Natural killer cell treated with Interleukin-12 subunit alpha and Interleukin-12 subunit beta and Interleukin-15 and Interleukin-18, amount 100 ng/mL, for 72 hours (primary cell): ENCODE measurements around the gene SFT2D3. TPM values are rescaled to one million over a fixed set of nuclear protein-coding genes. Genes with fewer than 3 reads are reported as not detected.
"Not testable (repeated sequence)": the region's sequence is repeated elsewhere in the genome, so short reads cannot be mapped to it uniquely, and the experiment has no call there.

ENCODE experiments used
- ATAC-seq, 2 donors: fragments of 150-1000 bp; cut with Tn5 transposase in 1 of 2; sonication (Bioruptor Pico), chemical (Tn5 transposase) in 1 of 2; 2 replicates each; pipeline ENCODE4 v1.10.0; 2021
- DNase-seq: peaks from one replicate; pipeline ENCODE4 v3.0.0; 2022; ENCODE audit warnings: low spot score
- H3K27ac Mint-ChIP-seq, 2 donors: 1 replicate in 1 of 2; 2 replicates in 1 of 2; pipeline ENCODE4 v1.8.0; 2022; ENCODE audit warnings: mixed read lengths in 2 of 2, mild to moderate bottlenecking in 1 of 2, moderate library complexity in 1 of 2
- H3K27me3 Mint-ChIP-seq, 2 donors: 1 replicate in 1 of 2; 2 replicates in 1 of 2; pipeline ENCODE4 v1.8.0; 2022; ENCODE audit warnings: mixed read lengths in 2 of 2
- H3K36me3 Mint-ChIP-seq: one replicate; pipeline ENCODE4 v1.8.0; 2022; ENCODE audit warnings: mixed read lengths
- H3K4me1 Mint-ChIP-seq, 2 donors: 1 replicate in 1 of 2; 2 replicates in 1 of 2; pipeline ENCODE4 v1.8.0; 2022; ENCODE audit warnings: low read depth in 2 of 2, mixed read lengths in 2 of 2, mild to moderate bottlenecking in 1 of 2
- H3K4me3 Mint-ChIP-seq: one replicate; pipeline ENCODE4 v1.8.0; 2022; ENCODE audit warnings: mixed read lengths
- H3K9me3 Mint-ChIP-seq: 2 replicates; pipeline ENCODE4 v1.8.0; 2022; ENCODE audit warnings: mixed read lengths
- total RNA-seq, 2 donors: library from RNA; stranded (reverse); gene quantifications; one replicate each; pipeline ENCODE4 v1.2.3, GENCODE V29; 2022

The SFT2D3 gene
- total RNA-seq, 2 donors from 2014 or later = 5.2 to 5.9 TPM

- Mint-ChIP-seq H3K36me3 (peaks cover 10% of the 10 kb centered on the region), H3K27me3 (no peaks in the 10 kb centered on the region), H3K4me1 (peaks cover 20 to 41% of the 10 kb centered on the region in 2 donors), H3K27ac (peak overlapping the region; percentile 41 to 44), H3K9me3 (no peaks in the 10 kb centered on the region), H3K4me3 (no peak overlapping the region)
- ATAC-seq (peak in 1 of 2 donors; percentile 48), DNase-seq (no peak)
Observed at GRCh38 chr2:127743477-127744026, 42.3 kb downstream of the SFT2D3 start.

- no peaks in the 10 kb centered on the region for H3K27me3 Mint-ChIP-seq
- DNase-seq = no peak
- H3K27ac Mint-ChIP-seq = no peak overlapping the region
- H3K4me3 Mint-ChIP-seq = no peak overlapping the region
- H3K9me3 Mint-ChIP-seq = no peaks in the 10 kb centered on the region
- peaks cover 4% of the 10 kb centered on the region for H3K36me3 Mint-ChIP-seq
- peaks cover 2 to 15% of the 10 kb centered on the region in 2 donors for H3K4me1 Mint-ChIP-seq
- ATAC-seq = no peak
Observed at GRCh38 chr2:127747621-127748020, 46.3 kb downstream of the SFT2D3 start.

- H3K4me3 Mint-ChIP-seq, ATAC-seq, H3K36me3 Mint-ChIP-seq, H3K27ac Mint-ChIP-seq, H3K9me3 Mint-ChIP-seq, H3K27me3 Mint-ChIP-seq, H3K4me1 Mint-ChIP-seq, DNase-seq: not testable (repeated sequence)
Observed at GRCh38 chr2:127749537-127749936, 48.2 kb downstream of the SFT2D3 start.

GRCh38 chr2:127753374-127753773 lies 52.1 kb downstream of the SFT2D3 start:
- ATAC-seq (no peak), DNase-seq (no peak)
- H3K4me3 Mint-ChIP-seq = no peak overlapping the region
- no peak overlapping the region for H3K27ac Mint-ChIP-seq
- H3K27me3 Mint-ChIP-seq = no peaks in the 10 kb centered on the region
- peaks cover under 1% of the 10 kb centered on the region for H3K36me3 Mint-ChIP-seq
- H3K4me1 Mint-ChIP-seq = peaks cover 0 to 5% of the 10 kb centered on the region in 2 donors
- no peaks in the 10 kb centered on the region for H3K9me3 Mint-ChIP-seq

GRCh38 chr2:127754186-127754585 lies 52.9 kb downstream of the SFT2D3 start:
- Mint-ChIP-seq H3K27ac (no peak overlapping the region), H3K36me3 (no peaks in the 10 kb centered on the region), H3K4me3 (no peak overlapping the region), H3K4me1 (peaks cover 0 to 5% of the 10 kb centered on the region in 2 donors), H3K27me3 (no peaks in the 10 kb centered on the region), H3K9me3 (no peaks in the 10 kb centered on the region)
- DNase-seq (no peak), ATAC-seq (no peak)

Other genes with a start within 250 kb of the SFT2D3 start
- gene IWS1, start 175.0 kb upstream of the SFT2D3 start, total RNA-seq = 10 to 100 TPM; 45.3 to 49.5 TPM
- gene MYO7B, start 165.8 kb upstream of the SFT2D3 start, total RNA-seq = not detected
- gene GPR17, start 55.3 kb upstream of the SFT2D3 start, total RNA-seq = not detected
- gene LIMS2, start 26.0 kb upstream of the SFT2D3 start, total RNA-seq = not detected
- 10 to 100 TPM; 70.6 to 85.3 TPM for gene WDR33, start 109.7 kb downstream of the SFT2D3 start, total RNA-seq
- 10 to 100 TPM; 54.7 to 71.9 TPM for gene POLR2D, start 156.7 kb downstream of the SFT2D3 start, total RNA-seq
- 10 to 100 TPM; 20.6 to 24.9 TPM for gene AMMECR1L, start 184.5 kb downstream of the SFT2D3 start, total RNA-seq